ENCODE measurements around the gene ZNF3. TPM values are rescaled to one million over a fixed set of nuclear protein-coding genes. Genes with fewer than 3 reads are reported as not detected.

The ZNF3 gene
- total RNA-seq, 2 donors from 2014 or later = 20.5 to 21.4 TPM

GRCh38 chr7:100044718-100045117 lies 36.8 kb downstream of the ZNF3 start:
- Histone ChIP-seq H3K27ac (no peak overlapping the region), H3K4me3 (no peak overlapping the region), H3K27me3 (replicated peaks; ENCODE audit: insufficient read depth) (no peaks in the 10 kb centered on the region), H3K9me3 (no peaks in the 10 kb centered on the region), H3K4me1 (replicated peaks) (no peaks in the 10 kb centered on the region), H3K36me3 (no peaks in the 10 kb centered on the region)
- WGBS = 39% methylated on average over 6 of the region's 6 CpGs
- intact Hi-C loops (cut with DNase I) = no loop called here
- TF ChIP-seq, protein P1, sequence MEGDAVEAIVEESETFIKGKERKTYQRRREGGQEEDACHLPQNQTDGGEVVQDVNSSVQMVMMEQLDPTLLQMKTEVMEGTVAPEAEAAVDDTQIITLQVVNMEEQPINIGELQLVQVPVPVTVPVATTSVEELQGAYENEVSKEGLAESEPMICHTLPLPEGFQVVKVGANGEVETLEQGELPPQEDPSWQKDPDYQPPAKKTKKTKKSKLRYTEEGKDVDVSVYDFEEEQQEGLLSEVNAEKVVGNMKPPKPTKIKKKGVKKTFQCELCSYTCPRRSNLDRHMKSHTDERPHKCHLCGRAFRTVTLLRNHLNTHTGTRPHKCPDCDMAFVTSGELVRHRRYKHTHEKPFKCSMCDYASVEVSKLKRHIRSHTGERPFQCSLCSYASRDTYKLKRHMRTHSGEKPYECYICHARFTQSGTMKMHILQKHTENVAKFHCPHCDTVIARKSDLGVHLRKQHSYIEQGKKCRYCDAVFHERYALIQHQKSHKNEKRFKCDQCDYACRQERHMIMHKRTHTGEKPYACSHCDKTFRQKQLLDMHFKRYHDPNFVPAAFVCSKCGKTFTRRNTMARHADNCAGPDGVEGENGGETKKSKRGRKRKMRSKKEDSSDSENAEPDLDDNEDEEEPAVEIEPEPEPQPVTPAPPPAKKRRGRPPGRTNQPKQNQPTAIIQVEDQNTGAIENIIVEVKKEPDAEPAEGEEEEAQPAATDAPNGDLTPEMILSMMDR (IDR thresholded peaks at IDR 0.05) = peak in 3 of 4 experiments; percentile 42 to 75 (median 54)
- TF ChIP-seq POLR2A (IDR thresholded peaks at IDR 0.05) (no peak), POLR2AphosphoS5 (IDR thresholded peaks at IDR 0.05) (peak; percentile 85)
- DNase-seq (ENCODE audit: low spot score) = peak; percentile 79

- intact Hi-C loops (cut with DNase I) = no loop called here
- no peaks in the 10 kb centered on the region for H3K27me3 ChIP-seq (replicated peaks; ENCODE audit: insufficient read depth)
- WGBS = 66% methylated on average over 7 of the region's 7 CpGs
- H3K4me3 ChIP-seq = no peak overlapping the region
- peak overlapping the region in 1 of 2 donors; percentile 47 for H3K27ac ChIP-seq
- DNase-seq (ENCODE audit: low spot score) = no peak
- TF ChIP-seq, protein P1 (IDR thresholded peaks at IDR 0.05) = no peak
- TF ChIP-seq POLR2A (IDR thresholded peaks at IDR 0.05) = no peak
- TF ChIP-seq POLR2AphosphoS5 (IDR thresholded peaks at IDR 0.05) = no peak
- no peaks in the 10 kb centered on the region for H3K4me1 ChIP-seq (replicated peaks)
- no peaks in the 10 kb centered on the region for H3K9me3 ChIP-seq
- no peaks in the 10 kb centered on the region for H3K36me3 ChIP-seq
These were observed 40.9 kb downstream of the ZNF3 start for GRCh38 chr7:100040575-100040974.

DNA sequence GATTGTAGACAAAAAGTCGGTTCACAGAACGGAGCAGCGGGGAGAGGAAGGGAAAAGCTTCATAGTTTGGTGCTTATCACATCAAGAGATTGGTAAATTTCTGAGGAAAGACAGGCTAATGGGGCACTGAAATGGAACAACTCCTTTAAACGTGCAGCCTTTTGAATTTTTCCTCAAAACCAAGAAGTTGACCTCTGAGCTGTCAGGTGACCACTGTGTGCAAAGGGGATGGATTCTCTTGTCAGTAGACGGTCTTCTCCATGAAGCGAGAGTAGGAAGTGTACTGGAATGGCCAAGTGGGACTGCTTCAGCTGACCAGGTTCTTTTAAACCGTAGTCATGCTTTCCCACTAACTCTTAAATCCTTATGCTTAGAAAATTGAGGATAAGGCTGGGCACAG lies 43.2 kb downstream of the ZNF3 start:
- intact Hi-C loops (cut with DNase I) = no loop called here
- Histone ChIP-seq H3K4me1 (replicated peaks) (no peaks in the 10 kb centered on the region), H3K36me3 (peaks cover 0 to 4% of the 10 kb centered on the region in 2 donors), H3K27me3 (replicated peaks; ENCODE audit: insufficient read depth) (no peaks in the 10 kb centered on the region), H3K4me3 (no peak overlapping the region), H3K27ac (no peak overlapping the region), H3K9me3 (no peaks in the 10 kb centered on the region)
- WGBS = 95% methylated on average over 7 of the region's 7 CpGs
- no peak for TF ChIP-seq POLR2AphosphoS5 (IDR thresholded peaks at IDR 0.05)
- no peak for TF ChIP-seq POLR2A (IDR thresholded peaks at IDR 0.05)
- TF ChIP-seq, protein P1 (IDR thresholded peaks at IDR 0.05) = no peak
- no peak for DNase-seq (ENCODE audit: low spot score)

- DNase-seq (ENCODE audit: low spot score) = no peak
- H3K27me3 ChIP-seq (replicated peaks; ENCODE audit: insufficient read depth) = no peaks in the 10 kb centered on the region
- peak overlapping the region in 1 of 2 donors; percentile 7 for H3K27ac ChIP-seq
These were observed 45.6 kb downstream of the ZNF3 start for GRCh38 chr7:100035876-100036275.

More at GRCh38 chr7:100035876-100036275, 45.6 kb downstream of the ZNF3 start:
- H3K4me1 ChIP-seq (replicated peaks) = no peaks in the 10 kb centered on the region
- TF ChIP-seq, protein P1 (IDR thresholded peaks at IDR 0.05) = no peak
- no peak for TF ChIP-seq POLR2A (IDR thresholded peaks at IDR 0.05)
- TF ChIP-seq POLR2AphosphoS5 (IDR thresholded peaks at IDR 0.05) = no peak
- H3K4me3 ChIP-seq = no peak overlapping the region
- no peaks in the 10 kb centered on the region for H3K9me3 ChIP-seq
- peaks cover 6 to 9% of the 10 kb centered on the region in 2 donors for H3K36me3 ChIP-seq
- intact Hi-C loops (cut with DNase I) = no loop called here
- 90% methylated on average over 6 of the region's 6 CpGs for WGBS

All from prostate gland (tissue), 2 donors.